RWPE1 (cell line): ENCODE measurements around the gene MAP2K1.

Experiments
- CTCF ChIA-PET: fragments of 350-600 bp; sonication (Branson Sonifier 250); formaldehyde crosslinking; extraction: SDS; loops from one replicate; lab custom pipeline; 2021; lab: Yijun Ruan, JAX
- POLR2A ChIA-PET: fragments of 400-600 bp; formaldehyde crosslinking; extraction: SDS; loops from one replicate; lab custom pipeline; 2020; ENCODE audit warnings: antibody characterized with exemption; ENCODE audit not compliant: low non-redundant PET; lab: Yijun Ruan, JAX
- DNase-seq: peaks from one replicate; pipeline ENCODE4 v3.0.0; 2012; ENCODE audit warnings: low spot score
- H3K27ac ChIP-seq: fragments of 450-650 bp; 2 replicates; pipeline ENCODE4 v1.5.1; 2017
- TF ChIP-seq, protein P1 (sequence below): fragments of 450-650 bp; conservative IDR thresholded peaks from 2 replicates; pipeline ENCODE4 v1.5.1; 2017; ENCODE audit warnings: low read depth, mild to moderate bottlenecking

Gene MAP2K1

DNA sequence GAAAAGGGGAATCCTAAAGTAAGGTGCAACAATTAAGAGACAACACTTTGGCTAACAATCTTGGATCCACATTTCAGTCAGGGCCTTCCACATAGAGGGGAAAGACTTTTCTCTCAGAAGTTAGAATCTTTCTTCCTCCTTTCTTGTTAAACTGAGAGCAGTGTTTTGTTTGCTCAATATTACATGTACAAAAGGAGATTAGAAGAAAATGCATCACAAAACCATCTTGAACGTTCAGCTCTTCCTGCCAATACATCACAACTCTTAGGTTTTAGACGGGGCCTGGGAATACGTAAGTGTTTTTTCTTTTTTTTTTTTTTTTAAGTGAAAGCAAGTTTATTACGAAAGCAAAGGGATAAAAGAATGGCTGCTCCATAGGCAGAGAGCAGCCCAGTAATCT, 39.1 kb downstream of the MAP2K1 start:
- CTCF ChIA-PET, result interaction anchor here (0.6 kb wide), 1 partner anchor 21 kb away, joined by 4 read pairs; no protein-coding TSS in a partner anchor
- DNase-seq, result no peak
- no peak overlapping the region for H3K27ac ChIP-seq
- TF ChIP-seq, protein P1, sequence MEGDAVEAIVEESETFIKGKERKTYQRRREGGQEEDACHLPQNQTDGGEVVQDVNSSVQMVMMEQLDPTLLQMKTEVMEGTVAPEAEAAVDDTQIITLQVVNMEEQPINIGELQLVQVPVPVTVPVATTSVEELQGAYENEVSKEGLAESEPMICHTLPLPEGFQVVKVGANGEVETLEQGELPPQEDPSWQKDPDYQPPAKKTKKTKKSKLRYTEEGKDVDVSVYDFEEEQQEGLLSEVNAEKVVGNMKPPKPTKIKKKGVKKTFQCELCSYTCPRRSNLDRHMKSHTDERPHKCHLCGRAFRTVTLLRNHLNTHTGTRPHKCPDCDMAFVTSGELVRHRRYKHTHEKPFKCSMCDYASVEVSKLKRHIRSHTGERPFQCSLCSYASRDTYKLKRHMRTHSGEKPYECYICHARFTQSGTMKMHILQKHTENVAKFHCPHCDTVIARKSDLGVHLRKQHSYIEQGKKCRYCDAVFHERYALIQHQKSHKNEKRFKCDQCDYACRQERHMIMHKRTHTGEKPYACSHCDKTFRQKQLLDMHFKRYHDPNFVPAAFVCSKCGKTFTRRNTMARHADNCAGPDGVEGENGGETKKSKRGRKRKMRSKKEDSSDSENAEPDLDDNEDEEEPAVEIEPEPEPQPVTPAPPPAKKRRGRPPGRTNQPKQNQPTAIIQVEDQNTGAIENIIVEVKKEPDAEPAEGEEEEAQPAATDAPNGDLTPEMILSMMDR, result no peak
- POLR2A ChIA-PET, result no interaction called here

DNA sequence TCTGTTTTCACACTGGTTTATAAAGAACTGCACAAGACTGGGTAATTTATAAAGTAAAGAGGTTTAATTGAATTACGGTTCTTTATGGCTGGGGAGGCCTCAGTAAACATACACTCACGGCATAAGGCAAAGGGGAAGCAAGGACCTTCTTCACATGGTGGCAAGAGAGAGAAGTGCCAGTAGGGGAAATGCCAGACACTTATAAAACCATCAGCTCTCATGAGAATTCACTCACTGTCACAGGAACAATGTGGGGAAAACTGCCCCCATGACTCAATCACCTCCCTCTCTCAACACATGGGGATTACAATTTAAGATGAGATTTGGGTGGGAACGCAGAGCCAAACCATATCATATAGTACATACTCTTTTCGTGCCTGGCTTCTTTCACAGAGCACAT, 42.4 kb downstream of the MAP2K1 start:
- TF ChIP-seq, protein P1, result no peak
- DNase-seq, result no peak
- ChIA-PET CTCF (no interaction called here), POLR2A (no interaction called here)
- H3K27ac ChIP-seq, result no peak overlapping the region

DNA sequence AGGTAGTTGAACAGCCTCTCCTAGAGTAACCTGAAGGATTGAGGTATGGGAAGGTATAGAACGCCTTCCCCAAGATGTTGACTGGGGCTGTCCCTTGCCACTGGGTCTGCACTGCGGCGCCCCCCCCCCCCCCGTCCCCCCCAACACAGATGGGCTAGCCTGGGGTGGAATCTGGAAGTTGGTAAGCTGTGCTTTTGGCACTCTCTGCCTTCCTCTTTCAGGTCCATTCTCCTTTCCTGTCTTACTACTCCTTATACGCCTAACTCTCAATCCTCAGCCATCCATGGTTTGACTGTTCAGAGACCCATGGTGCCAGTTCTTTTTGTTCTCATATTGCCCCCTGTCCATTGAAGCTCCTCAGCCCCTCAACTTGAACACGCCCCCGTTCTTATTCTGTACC, 42.8 kb downstream of the MAP2K1 start:
- DNase-seq, result no peak
- TF ChIP-seq, protein P1, result no peak
- ChIA-PET POLR2A (no interaction called here), CTCF (no interaction called here)
- H3K27ac ChIP-seq, result no peak overlapping the region

DNA sequence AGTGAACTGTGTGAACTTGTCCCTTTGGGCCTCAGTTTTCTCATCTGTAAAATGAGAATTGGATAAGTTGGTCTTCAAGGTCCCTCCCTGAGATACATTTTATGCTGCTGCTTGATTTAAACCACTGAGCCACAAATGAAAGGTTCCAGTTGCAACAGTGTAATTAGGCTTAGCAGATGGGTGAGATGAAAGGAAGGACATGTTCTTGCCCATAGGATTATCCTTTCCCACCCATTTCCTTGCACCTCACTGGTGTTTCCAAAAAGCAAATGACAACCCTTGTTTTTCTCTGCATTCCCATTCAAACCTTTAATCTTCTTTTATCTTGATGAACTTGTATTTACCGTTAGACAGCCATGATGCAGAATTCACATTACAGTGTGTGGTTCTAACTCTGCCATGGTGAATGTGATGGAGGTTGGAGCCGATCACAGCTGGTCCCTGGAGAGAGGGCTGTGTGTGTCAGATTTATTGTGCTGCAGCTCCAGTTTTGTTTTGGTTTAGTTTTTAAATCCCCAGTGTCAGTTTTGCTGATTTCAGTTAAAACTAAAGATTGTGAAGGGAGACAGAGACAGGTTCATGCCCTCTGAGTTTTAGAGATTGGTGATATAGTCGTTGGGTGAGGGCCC, 44.0 kb downstream of the MAP2K1 start:
- H3K27ac ChIP-seq, result no peak overlapping the region
- no peak for DNase-seq
- POLR2A ChIA-PET, result no interaction called here
- TF ChIP-seq, protein P1, result no peak
- CTCF ChIA-PET, result no interaction called here

DNA sequence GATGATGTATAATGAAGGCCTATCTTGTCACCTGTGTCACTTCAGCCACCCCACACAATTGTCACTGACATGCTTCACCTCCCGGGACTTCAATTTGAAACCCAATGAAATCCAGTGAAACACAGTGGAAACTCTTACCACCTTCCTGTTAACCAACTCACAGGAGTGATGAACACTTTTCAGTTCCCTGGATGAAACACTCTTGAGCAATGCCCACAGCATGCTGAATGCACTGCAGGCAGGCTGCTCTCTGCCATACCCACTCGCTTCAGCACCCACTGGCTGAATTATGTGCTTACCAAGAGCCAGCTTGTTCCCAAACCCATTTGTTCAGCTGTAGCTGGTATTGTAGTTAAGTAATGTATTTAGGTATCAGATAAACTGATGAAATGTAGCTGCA, 47.0 kb downstream of the MAP2K1 start:
- TF ChIP-seq, protein P1, result no peak
- H3K27ac ChIP-seq, result no peak overlapping the region
- ChIA-PET POLR2A (no interaction called here), CTCF (no interaction called here)
- no peak for DNase-seq

DNA sequence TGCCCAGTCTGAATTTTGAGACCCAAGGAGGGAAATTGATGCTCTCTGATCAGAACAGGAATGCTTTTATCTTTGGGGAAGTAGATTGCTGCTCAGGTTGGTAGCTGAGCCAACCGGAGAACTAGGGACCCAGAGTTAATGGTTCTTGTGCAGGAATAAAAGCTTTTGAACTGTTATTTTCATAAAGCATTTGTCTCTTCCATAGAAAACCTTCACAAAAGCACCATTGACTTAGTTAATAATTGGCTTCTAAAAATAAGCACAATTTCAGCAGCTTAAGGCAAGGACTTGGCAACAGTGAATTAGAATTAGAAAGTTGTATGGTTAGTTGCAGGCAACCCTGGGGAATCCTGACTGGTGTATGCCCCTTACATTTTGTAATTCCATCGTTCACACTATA, 53.8 kb downstream of the MAP2K1 start:
- no peak for DNase-seq
- ChIA-PET POLR2A (interaction anchor here (0.6 kb wide), 1 partner anchor 84 kb away, joined by 3 read pairs; the partner anchor contains the start of gene TIPIN), CTCF (no interaction called here)
- TF ChIP-seq, protein P1, result no peak
- H3K27ac ChIP-seq, result no peak overlapping the region
